HFF-Myc (cell line): ENCODE data around the gene SLC36A3.
A peak's percentile ranks its signal among the peaks of the same experiment; 100 is the strongest.

Experiments used
- DNase-seq: peaks from one replicate; pipeline ENCODE4 v3.0.0-alpha.2; 2011; ENCODE audit warnings: low read depth; ENCODE audit errors: extremely low read depth
- H3K4me3 ChIP-seq: replicated peaks from 2 replicates; pipeline ENCODE4 v1.5.1; 2011; ENCODE audit warnings: low read depth, mild to moderate bottlenecking, control low read depth, low read length
- CTCF ChIP-seq: IDR thresholded peaks from 2 replicates; pipeline ENCODE4 v1.5.1; 2012; ENCODE audit warnings: mild to moderate bottlenecking, low read depth, low read length, control low read depth; ENCODE audit errors: missing control alignments

The SLC36A3 gene

GRCh38 chr5:151303666-151304065 lies at the start of gene SLC36A3:
TSS of gene SLC36A3 (minus strand) at chr5:151303766. CDS start at chr5:151303354, 412 bp downstream.
- H3K4me3 ChIP-seq = no peak within 1 kb of the TSS
- DNase-seq = no peak
- TF ChIP-seq CTCF = no peak

- no peak overlapping the region for H3K4me3 ChIP-seq
- no peak for TF ChIP-seq CTCF
- no peak for DNase-seq
Observed at GRCh38 chr5:151351671-151352070, 48.1 kb upstream of the SLC36A3 start.

- H3K4me3 ChIP-seq = no peak overlapping the region
- no peak for DNase-seq
- TF ChIP-seq CTCF = no peak
Observed at GRCh38 chr5:151348789-151349188, 45.2 kb upstream of the SLC36A3 start.

- no peak for DNase-seq
- TF ChIP-seq CTCF = no peak
- H3K4me3 ChIP-seq = no peak within 1 kb of the TSS
Observed at GRCh38 chr5:151347369-151347768, 43.8 kb upstream of the SLC36A3 start, which contains the start of gene SLC36A2. TSS of gene SLC36A2 (minus strand) at chr5:151347559. CDS start at chr5:151347460, 99 bp downstream.

GRCh38 chr5:151345808-151346478 lies 42.4 kb upstream of the SLC36A3 start:
- H3K4me3 ChIP-seq = no peak overlapping the region
- TF ChIP-seq CTCF = no peak
- DNase-seq = peak; percentile 5

- H3K4me3 ChIP-seq = no peak overlapping the region
- no peak for TF ChIP-seq CTCF
- DNase-seq = no peak
Observed at GRCh38 chr5:151345187-151345807, 41.7 kb upstream of the SLC36A3 start.
